ENCODE data around the gene LRRFIP1. TPM values are rescaled to one million over a fixed set of nuclear protein-coding genes. Genes with fewer than 3 reads are reported as not detected.

LRRFIP1 gene
- total RNA-seq, 4 donors from 2014 or later: 51.5 to 95.4 (median 65.6) TPM

- Histone ChIP-seq H3K9me3 (no peaks in the 10 kb centered on the region), H3K4me1 (peaks cover 0 to 31% (median 2%) of the 10 kb centered on the region in 4 donors), H3K36me3 (peaks cover 0 to 8% (median 0%) of the 10 kb centered on the region in 3 donors), H3K4me3 (no peak overlapping the region), H3K27ac (peak overlapping the region in 1 of 4 donors; percentile 16), H3K27me3 (no peaks in the 10 kb centered on the region)
- TF ChIP-seq CTCF (IDR thresholded peaks at IDR 0.05) (no peak), EP300 (IDR thresholded peaks at IDR 0.05) (no peak), POLR2A (IDR thresholded peaks at IDR 0.05) (no peak)
- DNase-seq (ENCODE audit: low spot score in 2 of 2): no peak
- 83 to 91% methylated on average over 9 of the region's 9 CpGs for WGBS, 2 donors
Measured at GRCh38 chr2:237737196-237737865, 109.9 kb downstream of the LRRFIP1 start.

GRCh38 chr2:237738255-237738654, 110.9 kb downstream of the LRRFIP1 start:
- TF ChIP-seq CTCF (IDR thresholded peaks at IDR 0.05) (no peak), EP300 (IDR thresholded peaks at IDR 0.05) (no peak), POLR2A (IDR thresholded peaks at IDR 0.05) (no peak)
- H3K4me3 ChIP-seq: no peak overlapping the region
- no peak for DNase-seq (ENCODE audit: low spot score in 2 of 2)
- 93 to 94% methylated on average over 10 of the region's 10 CpGs for WGBS, 2 donors
- peaks cover 0 to 8% (median 0%) of the 10 kb centered on the region in 3 donors for H3K36me3 ChIP-seq
- no peaks in the 10 kb centered on the region for H3K27me3 ChIP-seq
- H3K4me1 ChIP-seq: peaks cover 0 to 30% (median 0%) of the 10 kb centered on the region in 4 donors
- H3K9me3 ChIP-seq: no peaks in the 10 kb centered on the region
- H3K27ac ChIP-seq: no peak overlapping the region

GRCh38 chr2:237739101-237739500, 111.7 kb downstream of the LRRFIP1 start:
- no peaks in the 10 kb centered on the region for H3K9me3 ChIP-seq
- TF ChIP-seq POLR2A (IDR thresholded peaks at IDR 0.05) (no peak), CTCF (IDR thresholded peaks at IDR 0.05) (no peak), EP300 (IDR thresholded peaks at IDR 0.05) (no peak)
- DNase-seq (ENCODE audit: low spot score in 2 of 2): no peak
- H3K4me3 ChIP-seq: no peak overlapping the region
- H3K36me3 ChIP-seq: peaks cover 0 to 8% (median 0%) of the 10 kb centered on the region in 3 donors
- H3K27me3 ChIP-seq: no peaks in the 10 kb centered on the region
- WGBS, 2 donors: 48 to 57% methylated on average over 15 of the region's 15 CpGs
- H3K27ac ChIP-seq: peak overlapping the region in 2 of 4 donors; percentile 25 to 34
- peaks cover 0 to 29% (median 0%) of the 10 kb centered on the region in 4 donors for H3K4me1 ChIP-seq

GRCh38 chr2:237742191-237742590, 114.8 kb downstream of the LRRFIP1 start:
- 76 to 90% methylated on average over 12 of the region's 12 CpGs for WGBS, 2 donors
- no peak overlapping the region for H3K27ac ChIP-seq
- H3K36me3 ChIP-seq: no peaks in the 10 kb centered on the region
- peaks cover 0 to 41% (median 2%) of the 10 kb centered on the region in 4 donors for H3K4me1 ChIP-seq
- no peak for TF ChIP-seq CTCF (IDR thresholded peaks at IDR 0.05)
- TF ChIP-seq POLR2A (IDR thresholded peaks at IDR 0.05): no peak
- no peak for TF ChIP-seq EP300 (IDR thresholded peaks at IDR 0.05)
- no peaks in the 10 kb centered on the region for H3K9me3 ChIP-seq
- no peaks in the 10 kb centered on the region for H3K27me3 ChIP-seq
- DNase-seq (ENCODE audit: low spot score in 2 of 2): no peak
- H3K4me3 ChIP-seq: no peak overlapping the region

GRCh38 chr2:237742614-237743013, 115.2 kb downstream of the LRRFIP1 start:
- TF ChIP-seq POLR2A (IDR thresholded peaks at IDR 0.05) (no peak), EP300 (IDR thresholded peaks at IDR 0.05) (no peak), CTCF (IDR thresholded peaks at IDR 0.05) (no peak)
- Histone ChIP-seq H3K36me3 (no peaks in the 10 kb centered on the region), H3K4me1 (peaks cover 0 to 41% (median 2%) of the 10 kb centered on the region in 4 donors), H3K27ac (no peak overlapping the region), H3K9me3 (no peaks in the 10 kb centered on the region), H3K27me3 (no peaks in the 10 kb centered on the region), H3K4me3 (no peak overlapping the region)
- WGBS, 2 donors: 78 to 84% methylated on average over 3 of the region's 3 CpGs
- no peak for DNase-seq (ENCODE audit: low spot score in 2 of 2)
